ENCODE results near the gene ZNF430. TPM values are rescaled to one million over a fixed set of nuclear protein-coding genes. Genes with fewer than 3 reads are reported as not detected.
A peak's percentile ranks its signal among the peaks of the same experiment; 100 is the strongest.
"Not testable (repeated sequence)": the region's sequence is repeated elsewhere in the genome, so short reads cannot be mapped to it uniquely, and the experiment has no call there.

The ZNF430 gene
- total RNA-seq = 10 to 100 TPM in 2 of 4 donors, 1 to 10 TPM in 2; 6.7 to 36.2 (median 13.6) TPM
- polyA plus RNA-seq = 1 to 10 TPM in 2 of 3 donors, under 1 TPM in 1; 0.92 to 4.6 (median 4.2) TPM

DNA sequence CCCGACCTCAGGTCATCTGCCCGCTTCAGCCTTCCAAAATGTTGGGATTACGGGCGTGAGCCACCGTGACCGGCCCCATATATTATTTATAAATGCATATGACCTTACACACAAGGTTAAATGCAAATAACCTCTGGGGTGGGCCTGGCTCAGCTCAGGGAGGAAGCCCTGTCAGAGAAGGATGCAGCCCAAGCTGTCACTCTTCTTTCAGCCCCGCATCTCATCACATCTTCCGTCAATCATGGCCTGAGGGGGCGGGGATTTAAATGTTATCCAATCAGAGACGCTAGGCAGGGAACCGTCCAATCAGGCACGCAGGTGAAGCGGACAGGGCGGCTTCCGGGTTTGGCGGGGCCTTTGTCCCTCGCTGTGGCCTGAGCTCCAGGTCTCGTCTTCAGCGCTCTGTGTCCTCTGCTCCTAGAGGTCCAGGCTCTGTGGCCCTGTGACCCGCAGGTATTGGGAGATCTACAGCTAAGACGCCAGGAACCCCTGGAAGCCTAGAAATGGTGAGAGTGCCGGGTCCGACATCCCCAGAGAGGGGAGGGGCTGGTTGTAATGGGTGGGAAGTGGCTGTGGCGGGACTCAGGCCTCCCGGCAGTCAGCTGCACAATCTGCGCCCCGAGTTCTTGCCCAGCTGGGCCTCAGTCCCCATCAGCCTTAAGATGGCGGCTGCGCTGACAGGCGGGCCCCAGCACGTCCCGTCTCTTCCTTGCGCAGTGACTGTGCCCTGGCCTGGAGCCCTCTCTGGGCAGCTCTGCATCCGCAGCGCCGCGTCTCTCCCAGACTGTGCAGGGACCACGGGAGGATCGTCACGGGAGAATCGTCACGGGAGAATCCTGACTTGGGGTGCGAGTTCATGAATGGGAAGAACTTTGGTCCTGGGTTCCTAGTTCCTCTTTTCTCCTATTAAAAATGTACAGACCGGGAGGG lies at the start of gene ZNF430:
Gene ZNF430 (plus strand): TSS at position 360 of the 930 bp plus-strand sequence. CDS start 144 bp downstream, at position 504.
- H3K9me3 ChIP-seq = no peaks in the 10 kb centered on the region
- peak within 1 kb of the TSS; percentile 68 to 81 (median 69) for H3K4me3 ChIP-seq
- peaks cover 0 to 14% (median 9%) of the 10 kb centered on the region in 4 donors for H3K4me1 ChIP-seq
- 3 to 6% methylated on average over 44 of the region's 44 CpGs for WGBS, 2 donors
- TF ChIP-seq POLR2A (IDR thresholded peaks at IDR 0.05) = peak; percentile 21 to 52
- peak; percentile 26 to 77 (median 73) for TF ChIP-seq POLR2AphosphoS5 (IDR thresholded peaks at IDR 0.05)
- no peak for TF ChIP-seq EP300 (IDR thresholded peaks at IDR 0.05)
- TF ChIP-seq, protein P1, sequence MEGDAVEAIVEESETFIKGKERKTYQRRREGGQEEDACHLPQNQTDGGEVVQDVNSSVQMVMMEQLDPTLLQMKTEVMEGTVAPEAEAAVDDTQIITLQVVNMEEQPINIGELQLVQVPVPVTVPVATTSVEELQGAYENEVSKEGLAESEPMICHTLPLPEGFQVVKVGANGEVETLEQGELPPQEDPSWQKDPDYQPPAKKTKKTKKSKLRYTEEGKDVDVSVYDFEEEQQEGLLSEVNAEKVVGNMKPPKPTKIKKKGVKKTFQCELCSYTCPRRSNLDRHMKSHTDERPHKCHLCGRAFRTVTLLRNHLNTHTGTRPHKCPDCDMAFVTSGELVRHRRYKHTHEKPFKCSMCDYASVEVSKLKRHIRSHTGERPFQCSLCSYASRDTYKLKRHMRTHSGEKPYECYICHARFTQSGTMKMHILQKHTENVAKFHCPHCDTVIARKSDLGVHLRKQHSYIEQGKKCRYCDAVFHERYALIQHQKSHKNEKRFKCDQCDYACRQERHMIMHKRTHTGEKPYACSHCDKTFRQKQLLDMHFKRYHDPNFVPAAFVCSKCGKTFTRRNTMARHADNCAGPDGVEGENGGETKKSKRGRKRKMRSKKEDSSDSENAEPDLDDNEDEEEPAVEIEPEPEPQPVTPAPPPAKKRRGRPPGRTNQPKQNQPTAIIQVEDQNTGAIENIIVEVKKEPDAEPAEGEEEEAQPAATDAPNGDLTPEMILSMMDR (IDR thresholded peaks at IDR 0.05) = no peak
- intact Hi-C loops (cut with DNase I) = loop anchor here (5.0 to 10.0 kb wide), 5 partner anchors 62 to 596 kb away; partner anchors contain the start of genes ZNF431, ZNF714, ZNF737 and ZNF85
- H3K36me3 ChIP-seq = peaks cover 0 to 20% (median under 1%) of the 10 kb centered on the region in 4 donors
- H3K27ac ChIP-seq = peak within 1 kb of the TSS; percentile 85 to 91 (median 88)
- no peaks in the 10 kb centered on the region for H3K27me3 ChIP-seq
- DNase-seq = peak; percentile 96

DNA sequence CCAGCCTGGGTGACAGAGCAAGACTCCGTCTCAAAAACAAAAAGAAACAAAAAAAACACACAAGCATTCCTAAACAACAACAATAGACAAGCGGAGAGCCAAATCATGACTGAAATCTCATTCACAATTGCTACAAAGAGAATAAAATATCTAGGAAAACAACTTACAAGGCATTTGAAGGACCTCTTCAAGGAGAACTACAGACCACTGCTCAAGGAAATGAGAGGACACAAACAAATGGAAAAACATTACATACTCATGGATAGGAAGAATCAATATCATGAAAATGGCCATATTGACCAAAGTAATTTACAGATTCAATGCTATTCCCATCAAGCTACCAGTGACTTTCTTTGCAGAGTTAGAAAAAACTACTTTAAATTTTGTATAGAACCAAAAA lies 27.7 kb upstream of the ZNF430 start:
- H3K27me3 ChIP-seq; H3K36me3 ChIP-seq; H3K9me3 ChIP-seq; H3K4me3 ChIP-seq; DNase-seq; intact Hi-C loops (cut with DNase I); H3K27ac ChIP-seq; H3K4me1 ChIP-seq: not testable (repeated sequence)
- WGBS, 2 donors = 95 to 96% methylated on average over 2 of the region's 2 CpGs

DNA sequence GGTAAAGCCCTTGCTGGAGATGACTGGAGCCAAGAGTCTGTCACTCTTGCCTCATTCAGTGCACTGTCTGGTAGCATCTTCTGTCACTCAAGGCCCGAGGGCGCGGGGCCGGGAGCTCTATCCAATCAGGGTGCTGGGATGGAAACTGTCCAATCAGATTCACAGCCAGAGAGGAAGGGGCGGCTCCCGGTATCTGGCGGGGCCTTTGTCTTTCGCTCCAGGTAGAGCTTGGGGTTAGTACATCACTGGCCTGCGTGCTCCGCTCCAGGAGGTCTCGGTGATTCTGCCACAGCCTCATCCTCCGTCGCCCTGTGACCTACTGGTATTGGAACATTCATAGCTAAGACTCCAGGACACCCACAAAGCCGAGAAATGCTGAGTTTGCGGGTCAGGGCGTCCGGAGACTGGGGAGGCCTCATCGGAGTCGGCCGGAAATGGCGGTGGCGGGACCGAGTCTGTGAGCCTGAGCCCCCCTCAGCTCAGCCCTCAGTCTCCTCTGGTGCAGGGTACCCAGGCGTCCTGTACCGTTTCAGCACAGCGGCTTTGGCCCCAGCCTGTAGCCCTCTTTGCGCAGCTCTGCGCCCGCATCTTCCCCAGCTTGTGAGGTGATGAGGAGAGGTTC lies 20.6 kb upstream of the ZNF430 start:
- 4 to 33% methylated on average over 29 of the region's 29 CpGs for WGBS, 2 donors
- no peak overlapping the region for H3K27ac ChIP-seq
- peak; percentile 91 for DNase-seq
- intact Hi-C loops (cut with DNase I) = no loop called here
- H3K36me3 ChIP-seq = no peaks in the 10 kb centered on the region
- H3K4me3 ChIP-seq = peak overlapping the region; percentile 5 to 51 (median 44)
- H3K9me3 ChIP-seq = no peaks in the 10 kb centered on the region
- TF ChIP-seq EP300 (IDR thresholded peaks at IDR 0.05) (no peak), POLR2A (IDR thresholded peaks at IDR 0.05) (no peak), POLR2AphosphoS5 (IDR thresholded peaks at IDR 0.05) (peak in 2 of 4 donors; percentile 16 to 32)
- TF ChIP-seq, protein P1 (IDR thresholded peaks at IDR 0.05) = no peak
- H3K27me3 ChIP-seq = no peaks in the 10 kb centered on the region
- peaks cover 0 to 5% (median 3%) of the 10 kb centered on the region in 4 donors for H3K4me1 ChIP-seq

DNA sequence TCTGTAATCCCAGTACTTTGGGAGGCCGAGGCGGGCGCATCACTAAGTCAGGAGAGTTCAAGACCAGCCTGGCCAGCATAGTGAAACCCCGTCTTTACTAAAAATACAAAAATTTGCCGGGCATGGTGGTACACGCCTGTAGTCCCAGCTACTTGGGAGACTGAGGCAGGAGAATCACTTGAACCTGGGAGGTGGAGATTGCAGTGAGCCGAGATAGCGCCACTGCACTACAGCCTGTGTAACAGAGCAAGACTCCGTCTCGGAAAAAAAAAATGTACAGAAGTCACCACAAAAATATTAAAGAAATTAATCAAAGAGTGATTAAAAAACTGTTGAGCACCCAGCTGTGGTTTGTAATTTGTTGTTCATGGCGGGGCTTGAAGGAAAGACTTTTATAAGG lies 781 bp downstream of the ZNF430 start:
- intact Hi-C loops (cut with DNase I) = loop anchor here (5.0 to 10.0 kb wide), 5 partner anchors 61 to 596 kb away; partner anchors contain the start of genes ZNF431, ZNF714, ZNF737 and ZNF85
- not testable (repeated sequence) for H3K27me3 ChIP-seq
- 10 to 16% methylated on average over 11 of the region's 11 CpGs for WGBS, 2 donors

DNA sequence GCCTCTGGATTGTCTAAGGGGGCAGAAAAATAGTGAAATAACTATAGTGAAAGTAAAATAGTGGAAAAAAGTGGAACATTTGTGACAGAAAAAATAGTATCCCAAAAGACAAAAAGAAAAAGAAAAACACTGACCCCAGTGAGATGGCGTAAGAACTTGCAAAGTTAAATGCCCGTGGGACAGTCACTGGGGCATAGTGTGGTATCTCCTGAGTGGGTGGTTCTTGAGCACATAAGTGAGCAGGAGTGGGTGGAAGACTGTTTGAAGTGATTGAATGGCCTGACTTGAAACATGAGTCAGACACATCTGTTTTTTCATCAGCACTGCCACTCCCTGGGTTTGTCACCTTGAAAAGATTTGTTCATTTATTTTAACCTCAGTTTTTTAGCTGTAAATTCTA lies 2.5 kb downstream of the ZNF430 start:
- no peak overlapping the region for H3K4me3 ChIP-seq
- no peaks in the 10 kb centered on the region for H3K27me3 ChIP-seq
- H3K36me3 ChIP-seq = peaks cover 0 to 41% (median 3%) of the 10 kb centered on the region in 4 donors
- intact Hi-C loops (cut with DNase I) = loop anchor here (5.0 to 10.0 kb wide), 5 partner anchors 59 to 598 kb away; partner anchors contain the start of genes ZNF431, ZNF714, ZNF737 and ZNF85
- 59 to 88% methylated on average over 2 of the region's 2 CpGs for WGBS, 2 donors
- H3K27ac ChIP-seq = no peak overlapping the region
- TF ChIP-seq, protein P1 (IDR thresholded peaks at IDR 0.05) = no peak
- TF ChIP-seq EP300 (IDR thresholded peaks at IDR 0.05) (no peak), POLR2A (IDR thresholded peaks at IDR 0.05) (no peak), POLR2AphosphoS5 (IDR thresholded peaks at IDR 0.05) (no peak)
- H3K9me3 ChIP-seq = no peaks in the 10 kb centered on the region
- no peak for DNase-seq
- peaks cover 0 to 17% (median 10%) of the 10 kb centered on the region in 4 donors for H3K4me1 ChIP-seq

More for the DNA sequence above, 781 bp downstream of the ZNF430 start:
- Histone ChIP-seq H3K27ac (peak overlapping the region; percentile 85 to 91 (median 88)), H3K4me1 (peaks cover 0 to 14% (median 9%) of the 10 kb centered on the region in 4 donors), H3K4me3 (peak overlapping the region; percentile 68 to 81 (median 69)), H3K36me3 (peaks cover 0 to 27% (median 3%) of the 10 kb centered on the region in 4 donors)
- not testable (repeated sequence) for DNase-seq, H3K9me3 ChIP-seq

Data from sigmoid colon (tissue), 7 donors.